ENCODE measurements around the gene CASP5. TPM values are rescaled to one million over a fixed set of nuclear protein-coding genes. Genes with fewer than 3 reads are reported as not detected.

The CASP5 gene
- total RNA-seq, 1 donor from 2014 or later, result not detected

DNA sequence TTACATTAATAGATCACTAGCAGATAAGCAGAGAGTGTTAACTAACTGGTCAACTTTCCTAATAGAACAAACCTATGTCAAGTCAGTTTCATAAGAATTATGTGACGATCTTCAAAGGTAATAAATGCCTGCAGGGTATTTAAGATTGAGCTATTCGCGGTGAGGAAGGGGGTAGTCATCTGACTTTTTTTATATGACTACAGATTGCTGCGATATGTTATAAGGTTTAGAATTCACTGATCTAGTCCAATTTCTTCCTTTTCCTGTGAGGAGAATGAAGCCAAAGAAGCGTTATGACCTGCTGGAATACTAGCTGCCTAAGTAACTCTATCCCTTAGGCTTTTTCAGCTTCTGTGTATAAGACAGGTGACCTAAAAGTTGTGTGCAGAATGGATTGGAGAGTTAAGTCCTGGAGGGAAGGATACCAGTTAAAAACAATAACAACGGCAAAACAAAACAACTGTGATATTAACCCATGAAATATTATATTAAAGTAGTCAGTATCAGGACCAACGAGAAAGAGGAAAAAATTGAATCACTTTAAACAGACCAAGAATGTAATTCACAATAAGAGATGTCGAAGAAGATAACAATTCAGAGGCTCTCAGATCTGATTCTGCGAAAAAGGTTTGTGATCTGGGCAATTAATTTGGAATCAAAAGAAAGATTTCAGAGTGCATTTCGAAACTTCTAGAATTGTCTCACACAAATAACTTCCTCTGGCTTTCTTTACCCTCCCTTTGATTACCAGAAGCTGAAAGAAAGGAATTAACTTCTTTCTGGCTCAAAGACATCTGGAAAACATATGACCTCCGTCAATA lies 55.2 kb downstream of the CASP5 start:
- H3K9me3 Mint-ChIP-seq (ENCODE audit: low read depth), result peaks cover 17% of the 10 kb centered on the region
- TF ChIP-seq, protein P1, sequence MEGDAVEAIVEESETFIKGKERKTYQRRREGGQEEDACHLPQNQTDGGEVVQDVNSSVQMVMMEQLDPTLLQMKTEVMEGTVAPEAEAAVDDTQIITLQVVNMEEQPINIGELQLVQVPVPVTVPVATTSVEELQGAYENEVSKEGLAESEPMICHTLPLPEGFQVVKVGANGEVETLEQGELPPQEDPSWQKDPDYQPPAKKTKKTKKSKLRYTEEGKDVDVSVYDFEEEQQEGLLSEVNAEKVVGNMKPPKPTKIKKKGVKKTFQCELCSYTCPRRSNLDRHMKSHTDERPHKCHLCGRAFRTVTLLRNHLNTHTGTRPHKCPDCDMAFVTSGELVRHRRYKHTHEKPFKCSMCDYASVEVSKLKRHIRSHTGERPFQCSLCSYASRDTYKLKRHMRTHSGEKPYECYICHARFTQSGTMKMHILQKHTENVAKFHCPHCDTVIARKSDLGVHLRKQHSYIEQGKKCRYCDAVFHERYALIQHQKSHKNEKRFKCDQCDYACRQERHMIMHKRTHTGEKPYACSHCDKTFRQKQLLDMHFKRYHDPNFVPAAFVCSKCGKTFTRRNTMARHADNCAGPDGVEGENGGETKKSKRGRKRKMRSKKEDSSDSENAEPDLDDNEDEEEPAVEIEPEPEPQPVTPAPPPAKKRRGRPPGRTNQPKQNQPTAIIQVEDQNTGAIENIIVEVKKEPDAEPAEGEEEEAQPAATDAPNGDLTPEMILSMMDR (IDR thresholded peaks at IDR 0.05; ENCODE audit: unreplicated experiment), result no peak
- no peak overlapping the region for H3K4me3 Mint-ChIP-seq (ENCODE audit: low read depth)
- peak overlapping the region; percentile 73 for H3K27ac Mint-ChIP-seq
- H3K36me3 Mint-ChIP-seq (ENCODE audit: insufficient read depth), result no peaks in the 10 kb centered on the region
- H3K27me3 Mint-ChIP-seq, result no peaks in the 10 kb centered on the region
- peaks cover 24% of the 10 kb centered on the region for H3K4me1 Mint-ChIP-seq (ENCODE audit: low read depth)
- no peak for DNase-seq (ENCODE audit: low spot score, unreplicated experiment)

DNA sequence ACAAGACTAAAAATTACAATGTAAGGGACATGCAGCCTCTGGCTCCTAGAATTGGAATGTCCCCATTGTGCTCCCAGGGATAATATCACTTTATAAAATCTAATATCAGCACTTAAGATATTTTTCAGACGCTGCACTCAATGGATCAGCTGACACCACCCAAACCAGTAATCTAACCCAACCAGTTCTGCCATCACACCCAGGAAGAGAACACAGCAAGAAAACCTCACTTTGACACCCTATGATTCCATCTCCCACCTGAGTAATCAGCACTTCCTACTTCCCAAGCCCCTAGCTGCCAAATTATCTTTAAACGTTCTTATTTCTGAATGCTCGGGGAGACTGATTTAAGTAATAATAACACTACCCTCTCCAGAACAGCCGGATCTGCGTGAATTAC lies 57.2 kb downstream of the CASP5 start:
- DNase-seq (ENCODE audit: low spot score, unreplicated experiment), result no peak
- TF ChIP-seq, protein P1 (IDR thresholded peaks at IDR 0.05; ENCODE audit: unreplicated experiment), result no peak
- Mint-ChIP-seq H3K27me3 (no peaks in the 10 kb centered on the region), H3K36me3 (ENCODE audit: insufficient read depth) (no peaks in the 10 kb centered on the region), H3K27ac (peak overlapping the region; percentile 76), H3K4me1 (ENCODE audit: low read depth) (peaks cover 24% of the 10 kb centered on the region), H3K4me3 (ENCODE audit: low read depth) (no peak overlapping the region), H3K9me3 (ENCODE audit: low read depth) (peaks cover 19% of the 10 kb centered on the region)

DNA sequence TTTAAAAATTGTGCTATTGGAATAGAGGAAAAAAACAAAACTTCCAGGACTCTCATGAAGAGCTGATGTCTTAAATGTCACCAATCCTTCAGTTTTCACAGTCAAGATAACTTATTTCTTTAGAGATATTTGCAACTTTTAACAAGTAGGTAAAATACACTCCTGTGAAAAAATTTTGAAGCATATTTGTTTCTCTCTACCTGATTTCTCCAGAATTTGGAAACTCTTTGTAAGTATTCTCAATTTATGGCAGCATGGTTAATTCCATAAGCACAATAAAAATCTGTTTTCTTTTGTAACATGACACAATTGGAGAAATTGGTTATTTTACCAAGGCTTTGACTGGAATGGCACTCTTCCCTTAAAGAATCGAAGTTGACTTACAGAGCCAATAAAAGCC lies 58.7 kb downstream of the CASP5 start:
- H3K36me3 Mint-ChIP-seq (ENCODE audit: insufficient read depth), result no peaks in the 10 kb centered on the region
- H3K27me3 Mint-ChIP-seq, result no peaks in the 10 kb centered on the region
- DNase-seq (ENCODE audit: low spot score, unreplicated experiment), result no peak
- no peak overlapping the region for H3K27ac Mint-ChIP-seq
- H3K4me3 Mint-ChIP-seq (ENCODE audit: low read depth), result no peak overlapping the region
- peaks cover 22% of the 10 kb centered on the region for H3K4me1 Mint-ChIP-seq (ENCODE audit: low read depth)
- TF ChIP-seq, protein P1 (IDR thresholded peaks at IDR 0.05; ENCODE audit: unreplicated experiment), result no peak
- peaks cover 19% of the 10 kb centered on the region for H3K9me3 Mint-ChIP-seq (ENCODE audit: low read depth)

DNA sequence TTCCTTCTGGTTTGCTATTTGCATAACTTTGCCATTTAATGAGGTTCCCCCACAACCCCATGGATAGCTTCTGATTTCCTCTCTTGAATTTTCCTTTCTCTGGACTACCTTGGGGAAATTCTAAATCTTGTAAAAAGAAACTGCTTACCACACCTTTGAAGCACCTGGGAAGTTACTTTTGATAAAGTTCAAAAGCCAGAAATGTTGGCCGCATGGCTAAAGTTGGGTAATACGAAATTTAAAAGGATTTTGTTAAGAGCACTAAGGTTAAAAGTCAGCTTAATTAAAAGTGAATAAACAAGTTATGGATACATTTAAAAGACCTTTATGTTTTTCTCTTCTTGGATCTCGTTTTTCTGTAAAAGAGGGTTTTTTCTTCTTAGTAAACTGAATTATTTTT lies 60.1 kb downstream of the CASP5 start:
- DNase-seq (ENCODE audit: low spot score, unreplicated experiment), result no peak
- H3K4me3 Mint-ChIP-seq (ENCODE audit: low read depth), result no peak overlapping the region

DNA sequence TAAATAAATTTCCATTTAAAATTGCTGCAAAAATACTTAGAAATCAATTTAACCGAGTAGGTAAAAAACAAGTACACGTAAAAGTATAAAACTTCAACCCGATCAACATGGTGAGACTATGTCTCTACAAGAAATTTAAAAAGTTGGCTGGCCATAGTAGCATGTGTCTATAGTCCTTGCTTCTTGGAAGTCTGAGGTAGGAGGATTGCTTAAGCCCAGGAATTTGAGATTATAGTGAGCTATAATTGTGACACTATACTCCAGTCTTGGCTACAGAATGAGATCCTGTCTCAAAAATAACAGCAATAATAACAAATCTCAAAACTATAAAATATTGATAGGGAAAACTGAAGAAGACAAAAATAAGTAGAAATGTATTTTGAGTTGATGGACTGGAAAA lies 65.7 kb downstream of the CASP5 start:
- H3K4me1 Mint-ChIP-seq (ENCODE audit: low read depth), result no peaks in the 10 kb centered on the region
- H3K36me3 Mint-ChIP-seq (ENCODE audit: insufficient read depth), result no peaks in the 10 kb centered on the region
- TF ChIP-seq, protein P1 (IDR thresholded peaks at IDR 0.05; ENCODE audit: unreplicated experiment), result no peak
- H3K4me3 Mint-ChIP-seq (ENCODE audit: low read depth), result no peak overlapping the region
- H3K27me3 Mint-ChIP-seq, result no peaks in the 10 kb centered on the region
- H3K27ac Mint-ChIP-seq, result no peak overlapping the region
- H3K9me3 Mint-ChIP-seq (ENCODE audit: low read depth), result peaks cover 4% of the 10 kb centered on the region
- no peak for DNase-seq (ENCODE audit: low spot score, unreplicated experiment)

More for the DNA sequence above, 60.1 kb downstream of the CASP5 start:
- H3K4me1 Mint-ChIP-seq (ENCODE audit: low read depth), result peaks cover 13% of the 10 kb centered on the region
- H3K27me3 Mint-ChIP-seq, result no peaks in the 10 kb centered on the region
- peaks cover 19% of the 10 kb centered on the region for H3K9me3 Mint-ChIP-seq (ENCODE audit: low read depth)
- H3K36me3 Mint-ChIP-seq (ENCODE audit: insufficient read depth), result no peaks in the 10 kb centered on the region
- TF ChIP-seq, protein P1 (IDR thresholded peaks at IDR 0.05; ENCODE audit: unreplicated experiment), result no peak
- no peak overlapping the region for H3K27ac Mint-ChIP-seq
